Stimulated activated CD8-positive, alpha-beta memory T cell treated with anti-CD3 and anti-CD28 coated beads, Interleukin-4, amount 100 ng/mL, for 24 hours (primary cell): ENCODE measurements around the gene TTC6.

Experiments
- DNase-seq: peaks from one replicate; pipeline ENCODE4 v3.0.0-alpha.2; 2020; ENCODE audit warnings: low read depth

TTC6 gene

DNA sequence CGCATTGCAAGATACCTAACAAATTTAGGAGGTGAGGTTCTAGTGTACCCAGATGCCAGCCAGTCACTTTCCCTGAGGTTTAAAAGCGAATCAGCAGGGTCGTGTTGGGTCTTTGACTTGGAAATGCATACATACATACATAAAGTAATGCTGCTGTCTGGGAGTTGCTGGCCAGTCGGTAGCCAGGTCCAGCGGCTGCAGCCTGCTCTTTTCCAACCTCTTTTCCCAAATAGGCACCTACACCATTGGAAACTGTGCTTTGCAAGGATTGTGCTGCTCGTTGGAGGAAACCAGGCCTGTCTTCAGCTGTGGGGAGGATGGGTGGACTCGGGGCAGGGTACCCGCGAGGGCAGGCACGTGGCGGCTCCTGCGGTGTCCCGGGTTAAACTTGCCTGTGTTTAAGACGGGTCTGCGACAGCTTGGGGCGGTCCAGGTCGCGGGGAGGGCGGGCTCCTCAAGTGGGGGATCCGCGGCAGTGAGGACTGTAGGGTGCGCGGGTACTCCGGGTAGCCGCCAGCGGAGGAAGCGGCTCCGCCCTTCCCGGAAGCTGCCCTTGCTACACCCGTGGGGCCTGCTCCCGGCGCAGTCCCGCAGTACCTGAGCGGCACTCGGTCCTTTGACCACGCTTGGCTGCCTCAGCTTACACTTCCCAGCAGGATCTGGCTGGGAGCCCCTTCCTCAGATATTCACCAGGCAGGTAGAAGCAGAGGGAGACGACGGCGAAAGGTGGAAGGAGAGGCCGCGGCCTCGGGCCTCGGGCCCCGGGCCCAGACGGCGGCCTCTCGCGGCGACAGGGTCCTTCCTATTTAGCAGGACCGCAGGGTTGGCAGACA, 2.7 kb downstream of the TTC6 start:
- no peak for DNase-seq

- no peak for DNase-seq
Observed at GRCh38 chr14:37598747-37599506, 3.5 kb downstream of the TTC6 start.

GRCh38 chr14:37599507-37600368, 4.3 kb downstream of the TTC6 start:
- no peak for DNase-seq

GRCh38 chr14:37600880-37601741, 5.7 kb downstream of the TTC6 start:
- DNase-seq, result no peak

- DNase-seq, result no peak
Observed at GRCh38 chr14:37601865-37602264, 6.4 kb downstream of the TTC6 start.

DNA sequence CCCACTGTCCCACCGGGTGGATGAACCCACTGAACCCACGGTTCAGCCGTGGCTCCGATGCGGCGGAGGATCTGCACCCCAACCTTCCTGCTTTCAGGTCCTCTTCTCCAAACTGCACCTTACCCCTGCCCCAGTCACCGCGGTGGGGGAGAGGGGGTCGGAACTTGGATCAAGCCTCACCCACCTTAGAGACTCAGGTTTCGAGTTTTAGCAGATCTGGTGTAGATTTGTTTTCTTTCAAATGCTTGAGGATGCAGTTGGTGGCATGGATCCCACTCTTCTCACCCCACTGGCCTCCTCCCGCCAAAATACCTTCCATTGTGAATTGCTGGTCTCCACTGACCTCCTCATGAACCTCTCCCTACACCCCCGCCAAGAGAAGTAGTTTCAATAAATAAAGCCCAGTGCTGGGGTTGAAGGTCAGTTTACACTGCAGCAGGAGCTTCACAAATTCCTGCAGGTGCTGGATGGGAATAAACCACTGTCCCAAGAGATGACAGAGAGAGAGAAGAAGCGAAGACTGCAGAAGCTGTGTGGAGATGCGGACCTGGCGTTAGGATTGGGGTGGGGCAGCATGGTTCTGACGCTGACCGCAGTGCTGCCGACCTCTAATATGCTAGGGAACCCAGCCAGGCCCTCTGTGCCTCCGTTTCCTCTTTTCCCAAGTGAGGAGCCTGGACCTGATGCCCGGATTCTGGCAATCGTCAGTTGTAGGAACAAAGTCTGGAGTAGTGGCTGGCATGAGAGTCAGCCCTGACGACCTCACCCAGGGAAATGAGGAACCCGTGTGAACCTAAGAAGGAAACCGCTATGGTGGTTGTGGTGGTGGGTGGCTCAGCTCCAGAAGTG, 7.4 kb downstream of the TTC6 start:
- no peak for DNase-seq

DNA sequence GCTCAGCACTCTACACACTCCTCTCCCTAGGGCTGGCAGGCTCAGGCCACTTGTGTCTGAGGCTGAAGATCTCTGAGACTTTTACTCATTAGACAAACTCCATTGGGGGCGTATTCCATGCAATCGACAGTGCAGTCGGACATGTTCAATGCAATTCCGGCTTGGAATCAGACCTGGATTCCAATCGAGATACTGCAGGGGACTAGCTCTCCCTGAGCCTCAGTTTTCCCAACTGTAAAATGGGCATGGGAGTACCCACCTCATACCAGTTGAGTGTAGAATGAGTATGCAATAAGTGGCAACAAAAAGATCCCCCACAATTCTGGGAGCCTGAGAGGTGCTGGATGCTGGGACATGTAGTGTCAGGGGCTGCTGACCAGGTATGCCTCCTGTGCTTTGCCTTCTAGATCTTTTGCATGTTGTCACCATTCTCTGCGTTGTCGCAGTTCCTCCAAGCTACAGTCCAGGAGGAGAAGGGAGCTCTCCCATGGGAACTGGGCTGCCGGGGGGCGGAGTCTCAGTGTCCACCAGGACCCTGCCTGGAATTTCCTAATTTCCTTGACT, 8.3 kb downstream of the TTC6 start:
- DNase-seq, result no peak

DNA sequence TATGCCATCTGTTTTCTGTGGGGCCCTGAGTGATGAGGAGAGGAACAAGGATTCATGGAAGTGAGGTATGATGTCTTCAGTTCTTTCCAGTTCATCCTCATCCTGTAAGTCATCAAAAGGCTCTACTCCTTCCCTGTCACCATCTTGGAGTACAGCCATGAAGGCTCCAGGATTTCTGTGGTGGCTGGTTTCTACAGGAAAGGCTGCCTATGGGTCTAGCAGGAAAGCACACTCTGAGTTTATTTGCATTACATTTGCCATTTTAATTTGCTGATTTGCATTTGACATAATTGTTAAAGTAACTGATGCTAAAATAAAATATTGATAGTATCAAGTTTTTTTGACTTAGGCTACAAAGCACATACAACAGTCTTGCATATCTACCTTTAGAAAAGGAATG, 11.2 kb downstream of the TTC6 start:
- no peak for DNase-seq

DNA sequence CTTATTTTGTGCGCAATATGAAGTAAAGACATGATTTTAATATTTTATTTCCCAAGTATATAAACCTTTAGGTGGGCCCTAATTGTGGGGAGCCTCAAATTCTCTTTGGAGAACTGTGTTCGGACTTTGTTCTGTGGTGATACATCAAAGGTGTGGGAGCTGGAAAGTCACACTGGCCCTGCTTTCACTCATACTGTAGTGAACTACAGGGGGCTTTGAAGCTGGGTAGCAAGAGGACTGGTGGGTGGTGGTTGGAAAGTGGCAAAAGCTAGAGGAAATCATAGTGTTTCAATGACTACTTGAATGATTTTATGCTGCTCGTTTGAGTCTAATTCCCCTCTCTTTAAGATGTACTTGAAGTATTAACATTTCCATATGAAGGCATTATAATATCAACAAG, 13.2 kb downstream of the TTC6 start:
- no peak for DNase-seq

- DNase-seq, result no peak
Observed at GRCh38 chr14:37610945-37611523, 15.6 kb downstream of the TTC6 start.

- no peak for DNase-seq
Observed at GRCh38 chr14:37615582-37616289, 20.3 kb downstream of the TTC6 start.

- DNase-seq, result no peak
Observed at GRCh38 chr14:37616853-37617252, 21.4 kb downstream of the TTC6 start.

GRCh38 chr14:37617864-37618365, 22.5 kb downstream of the TTC6 start:
- no peak for DNase-seq

- DNase-seq, result no peak
Observed at GRCh38 chr14:37618498-37619028, 23.1 kb downstream of the TTC6 start.

DNA sequence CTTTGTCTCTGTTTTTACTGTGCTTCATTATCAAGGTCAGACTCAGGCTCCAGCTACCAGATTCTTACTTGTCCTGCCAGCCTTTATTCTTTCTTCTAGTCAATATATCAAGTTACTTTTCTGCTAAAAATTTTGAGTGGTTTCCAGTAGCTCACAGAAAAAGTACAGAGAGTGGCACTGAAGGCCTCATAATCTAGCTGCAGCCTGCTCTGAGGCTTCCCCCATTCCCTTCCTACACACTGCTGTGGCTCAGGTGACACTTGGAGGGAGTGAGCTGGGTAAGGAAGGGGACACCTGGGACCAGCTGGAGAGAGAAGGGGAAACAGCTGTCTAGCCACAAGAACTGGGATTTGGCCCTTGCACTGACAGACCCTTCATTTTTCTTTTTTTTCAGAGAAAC, 25.4 kb downstream of the TTC6 start:
- no peak for DNase-seq

DNA sequence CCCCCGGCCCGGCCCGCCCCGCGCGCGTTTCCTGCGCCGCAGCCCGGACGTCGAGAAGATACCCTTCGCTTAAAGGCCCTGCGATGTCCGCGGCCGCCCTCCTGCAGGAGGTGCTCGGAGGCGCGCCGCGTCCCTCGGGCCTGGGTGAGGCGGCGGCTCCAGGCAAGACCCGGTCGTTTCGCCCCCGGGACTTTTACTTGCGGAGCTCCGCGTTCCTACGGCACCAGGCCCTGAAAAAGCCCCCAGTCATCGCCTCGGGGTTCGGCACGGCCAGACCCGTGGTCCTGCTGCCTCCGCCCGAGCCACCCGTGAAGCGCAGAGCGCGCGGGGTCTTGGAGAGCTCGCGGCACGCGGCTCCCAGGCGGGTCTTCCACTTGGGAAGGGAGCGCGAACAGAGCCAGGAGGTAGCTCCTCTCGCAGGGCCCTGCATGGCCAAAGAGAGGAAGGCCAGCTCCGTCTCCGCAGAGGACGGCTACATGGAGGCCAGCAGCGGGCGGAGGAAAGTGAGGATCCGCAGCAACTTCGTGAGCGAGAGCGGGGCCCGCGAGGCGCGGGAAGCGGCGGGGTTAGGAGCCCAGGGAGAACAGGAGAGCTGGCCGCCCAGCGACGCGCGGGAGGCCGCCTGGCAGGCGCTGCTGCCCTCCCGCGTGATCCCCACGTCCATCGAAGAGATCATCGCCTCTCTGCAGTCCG, 26.9 kb downstream of the TTC6 start:
- no peak for DNase-seq

GRCh38 chr14:37623426-37623951, 28.1 kb downstream of the TTC6 start:
- DNase-seq, result no peak

GRCh38 chr14:37623971-37624370, 28.5 kb downstream of the TTC6 start:
- no peak for DNase-seq
